OCI-LY7 (cell line): ENCODE results near the gene KCNQ1.

Experiments
- EZH2phosphoT487 ChIP-seq: fragments of 200-600 bp; sonication (generic); IDR thresholded peaks from 2 replicates; pipeline ENCODE4 v1.6.1; 2018; ENCODE audit warnings: low read depth, borderline replicate concordance, mild to moderate bottlenecking, mixed run types, antibody characterized with exemption, low read length, moderate library complexity, mixed read lengths
- TF ChIP-seq, protein P1 (sequence below): fragments of 200-600 bp; sonication (generic); conservative IDR thresholded peaks from 2 replicates; pipeline ENCODE4 v1.5.1; 2014; ENCODE audit warnings: mild to moderate bottlenecking, antibody characterized with exemption, low read length, moderate library complexity, mixed read lengths

DNA sequence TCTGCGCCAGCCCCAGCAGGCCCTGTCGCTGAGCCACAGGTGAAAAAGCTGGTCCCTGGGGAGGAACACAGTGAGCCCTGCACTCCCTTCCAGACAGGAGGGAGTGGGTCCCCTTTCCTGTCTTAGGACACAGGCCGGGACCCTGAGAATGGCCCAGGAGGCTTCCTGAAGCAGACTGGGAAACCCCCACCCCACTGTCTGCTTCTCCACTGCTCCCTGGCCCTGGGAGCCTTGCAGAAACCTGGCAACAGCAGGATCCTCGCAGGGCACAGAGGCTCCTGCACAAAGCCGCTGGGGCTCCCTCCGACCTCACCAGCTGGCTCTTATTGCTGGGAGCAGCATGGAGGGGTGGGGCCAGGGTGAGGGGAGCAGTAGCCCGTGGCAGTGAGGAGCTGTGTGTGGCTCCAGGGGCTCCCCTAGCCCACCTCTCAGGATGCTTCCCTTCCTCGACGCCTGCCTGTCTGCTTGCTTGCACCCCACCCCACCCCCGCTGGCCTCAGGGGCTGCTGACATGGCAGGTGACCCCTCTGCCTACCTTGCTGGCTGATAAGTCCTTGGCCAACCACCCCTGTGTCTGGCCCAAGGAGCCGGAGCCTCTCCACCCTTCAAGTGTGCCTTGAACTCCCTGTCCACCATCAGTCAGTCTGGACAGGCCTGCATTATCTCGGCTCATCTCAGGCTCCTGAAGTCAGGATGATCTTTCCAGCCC is 327.1 kb downstream of the KCNQ1 start:
- TF ChIP-seq, protein P1, sequence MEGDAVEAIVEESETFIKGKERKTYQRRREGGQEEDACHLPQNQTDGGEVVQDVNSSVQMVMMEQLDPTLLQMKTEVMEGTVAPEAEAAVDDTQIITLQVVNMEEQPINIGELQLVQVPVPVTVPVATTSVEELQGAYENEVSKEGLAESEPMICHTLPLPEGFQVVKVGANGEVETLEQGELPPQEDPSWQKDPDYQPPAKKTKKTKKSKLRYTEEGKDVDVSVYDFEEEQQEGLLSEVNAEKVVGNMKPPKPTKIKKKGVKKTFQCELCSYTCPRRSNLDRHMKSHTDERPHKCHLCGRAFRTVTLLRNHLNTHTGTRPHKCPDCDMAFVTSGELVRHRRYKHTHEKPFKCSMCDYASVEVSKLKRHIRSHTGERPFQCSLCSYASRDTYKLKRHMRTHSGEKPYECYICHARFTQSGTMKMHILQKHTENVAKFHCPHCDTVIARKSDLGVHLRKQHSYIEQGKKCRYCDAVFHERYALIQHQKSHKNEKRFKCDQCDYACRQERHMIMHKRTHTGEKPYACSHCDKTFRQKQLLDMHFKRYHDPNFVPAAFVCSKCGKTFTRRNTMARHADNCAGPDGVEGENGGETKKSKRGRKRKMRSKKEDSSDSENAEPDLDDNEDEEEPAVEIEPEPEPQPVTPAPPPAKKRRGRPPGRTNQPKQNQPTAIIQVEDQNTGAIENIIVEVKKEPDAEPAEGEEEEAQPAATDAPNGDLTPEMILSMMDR: no peak
- TF ChIP-seq EZH2phosphoT487: no peak
